ENCODE results near the gene MYRF. TPM values are rescaled to one million over a fixed set of nuclear protein-coding genes. Genes with fewer than 3 reads are reported as not detected.
A peak's percentile ranks its signal among the peaks of the same experiment; 100 is the strongest.

MYRF gene
- total and polyA plus RNA-seq, 2 of the 13 experiments (the other 11 are each of a cell fraction or from before 2014, with no cell fraction given), result 10.2 to 25.9 TPM

DNA sequence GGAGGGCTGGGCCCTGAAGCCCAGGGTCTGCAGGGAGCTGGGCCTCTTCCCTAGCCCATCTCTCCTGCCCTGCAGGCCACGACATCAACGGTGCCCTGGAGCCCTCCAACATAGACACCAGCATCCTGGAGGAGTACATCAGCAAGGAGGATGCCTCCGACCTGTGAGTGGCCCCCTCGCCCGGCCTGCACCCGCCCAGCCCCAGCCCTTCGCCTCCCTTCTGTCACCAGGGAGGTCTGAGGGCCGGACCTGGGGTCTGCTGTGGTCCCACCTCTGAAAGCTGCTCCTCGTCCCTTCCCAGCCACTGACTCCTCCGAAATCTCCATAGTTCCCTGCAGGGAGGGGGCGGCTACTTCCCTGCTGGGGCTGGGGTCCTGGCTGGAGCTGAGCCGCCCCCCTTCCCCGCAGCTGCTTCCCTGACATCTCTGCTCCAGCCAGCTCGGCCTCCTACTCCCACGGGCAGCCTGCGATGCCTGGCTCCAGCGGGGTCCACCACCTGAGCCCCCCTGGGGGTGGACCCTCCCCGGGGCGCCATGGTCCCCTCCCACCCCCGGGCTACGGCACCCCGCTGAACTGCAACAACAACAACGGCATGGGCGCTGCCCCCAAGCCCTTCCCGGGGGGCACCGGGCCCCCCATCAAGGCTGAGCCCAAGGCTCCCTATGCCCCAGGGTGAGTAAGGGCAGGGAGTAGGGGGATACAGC is 13.3 kb downstream of the MYRF start:
- Histone ChIP-seq H3K79me2 (ENCODE audit: insufficient read depth, low read length) (peaks cover 4% of the 10 kb centered on the region), H3K4me2 (ENCODE audit: low read depth, low read length) (no peak overlapping the region), H3K27me3 (ENCODE audit: control insufficient read depth in 1 of 2, insufficient read depth in 2 of 2, low read length in 2 of 2) (no peaks in the 10 kb centered on the region), H4K20me1 (ENCODE audit: insufficient read depth, low read length) (0 out of 2 replicates have a peak, but pooled peaks cover 2% of the 10 kb centered on the region), H3K4me3 (replicated peaks in 1 of 3; ENCODE audit: insufficient read depth in 1 of 3, low read depth in 2 of 3, low read length in 3 of 3) (no peak overlapping the region), H3K4me1 (ENCODE audit: insufficient read depth, low read length) (peaks cover 59% of the 10 kb centered on the region), H3K27ac (ENCODE audit: extremely low read length, insufficient read depth, low read length) (peak overlapping the region; percentile 39), H3K9ac (ENCODE audit: insufficient read depth, low read depth, low read length) (no peak overlapping the region), H3K9me3 (ENCODE audit: low read length) (no peaks in the 10 kb centered on the region), H3K36me3 (replicated peaks in 1 of 2; ENCODE audit: control insufficient read depth in 1 of 2, insufficient read depth in 2 of 2, low read length in 2 of 2) (no peaks in the 10 kb centered on the region; a peak in 1 of 5 replicates), H2AFZ (ENCODE audit: low read length) (no peak overlapping the region)
- FAIRE-seq (no peak), DNase-seq (ENCODE audit: low spot score) (no peak), ATAC-seq (no peak)
- ChIA-PET POLR2A (interaction anchor here (0.5 to 5.5 kb wide), 2 partner anchors 9 to 51 kb away, joined by 3 to 92 read pairs; partner anchors contain the start of gene FADS1), CTCF (ENCODE audit: low intra/inter-chr PET ratio, low total read pairs) (interaction anchor here (0.9 kb wide), 1 partner anchor 14 kb away, joined by 3 read pairs; no protein-coding TSS in a partner anchor)
- WGBS (ENCODE audit: low lambda C conversion rate), result 96% methylated on average over 16 of the region's 26 CpGs
- BruUV-seq (replicated peaks), result no TSS peak
- intact Hi-C loops (cut with micrococcal nuclease; ENCODE audit: unreplicated experiment), result no loop called here
- in situ Hi-C loops (cut with HindIII; ENCODE audit: extremely low pct_ligation_motif_present, low pct_unique_long_range_greater_than_20kb), result no loop called here
- TF ChIP-seq ZBTB43 (CRISPR knock-in tag; conservative IDR thresholded peaks at IDR 0.05) (no peak), KDM4B (CRISPR knock-in tag; IDR thresholded peaks at IDR 0.05) (no peak), ZNF709 (CRISPR knock-in tag; IDR thresholded peaks at IDR 0.05) (no peak), SRSF9 (IDR thresholded peaks at IDR 0.05; ENCODE audit: borderline replicate concordance, insufficient read depth, low read depth, low read length, poor library complexity, severe bottlenecking) (no peak), JUN (CRISPR knock-in tag; IDR thresholded peaks at IDR 0.05) (no peak), NCOA5 (CRISPR knock-in tag; IDR thresholded peaks at IDR 0.05) (no peak)
- TF ChIP-seq, protein P1, sequence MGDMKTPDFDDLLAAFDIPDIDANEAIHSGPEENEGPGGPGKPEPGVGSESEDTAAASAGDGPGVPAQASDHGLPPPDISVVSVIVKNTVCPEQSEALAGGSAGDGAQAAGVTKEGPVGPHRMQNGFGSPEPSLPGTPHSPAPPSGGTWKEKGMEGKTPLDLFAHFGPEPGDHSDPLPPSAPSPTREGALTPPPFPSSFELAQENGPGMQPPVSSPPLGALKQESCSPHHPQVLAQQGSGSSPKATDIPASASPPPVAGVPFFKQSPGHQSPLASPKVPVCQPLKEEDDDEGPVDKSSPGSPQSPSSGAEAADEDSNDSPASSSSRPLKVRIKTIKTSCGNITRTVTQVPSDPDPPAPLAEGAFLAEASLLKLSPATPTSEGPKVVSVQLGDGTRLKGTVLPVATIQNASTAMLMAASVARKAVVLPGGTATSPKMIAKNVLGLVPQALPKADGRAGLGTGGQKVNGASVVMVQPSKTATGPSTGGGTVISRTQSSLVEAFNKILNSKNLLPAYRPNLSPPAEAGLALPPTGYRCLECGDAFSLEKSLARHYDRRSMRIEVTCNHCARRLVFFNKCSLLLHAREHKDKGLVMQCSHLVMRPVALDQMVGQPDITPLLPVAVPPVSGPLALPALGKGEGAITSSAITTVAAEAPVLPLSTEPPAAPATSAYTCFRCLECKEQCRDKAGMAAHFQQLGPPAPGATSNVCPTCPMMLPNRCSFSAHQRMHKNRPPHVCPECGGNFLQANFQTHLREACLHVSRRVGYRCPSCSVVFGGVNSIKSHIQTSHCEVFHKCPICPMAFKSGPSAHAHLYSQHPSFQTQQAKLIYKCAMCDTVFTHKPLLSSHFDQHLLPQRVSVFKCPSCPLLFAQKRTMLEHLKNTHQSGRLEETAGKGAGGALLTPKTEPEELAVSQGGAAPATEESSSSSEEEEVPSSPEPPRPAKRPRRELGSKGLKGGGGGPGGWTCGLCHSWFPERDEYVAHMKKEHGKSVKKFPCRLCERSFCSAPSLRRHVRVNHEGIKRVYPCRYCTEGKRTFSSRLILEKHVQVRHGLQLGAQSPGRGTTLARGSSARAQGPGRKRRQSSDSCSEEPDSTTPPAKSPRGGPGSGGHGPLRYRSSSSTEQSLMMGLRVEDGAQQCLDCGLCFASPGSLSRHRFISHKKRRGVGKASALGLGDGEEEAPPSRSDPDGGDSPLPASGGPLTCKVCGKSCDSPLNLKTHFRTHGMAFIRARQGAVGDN (CRISPR knock-in tag; IDR thresholded peaks at IDR 0.05), result no peak

Measured in HepG2 (cell line).